Adipocyte (in vitro differentiated cells): ENCODE data around the gene CNN3.

ENCODE experiments used
- DNase-seq: peaks from one replicate; pipeline ENCODE4 v3.0.0-alpha.2; 2015; ENCODE audit warnings: low read depth
- H3K27me3 ChIP-seq: replicated peaks from 2 replicates; pipeline ENCODE4 v1.7.0; 2013; ENCODE audit warnings: mild to moderate bottlenecking, low read length, moderate library complexity; ENCODE audit not compliant: control insufficient read depth, insufficient read depth
- H3K36me3 ChIP-seq: 2 replicates; pipeline ENCODE4 v1.7.0; 2013; ENCODE audit warnings: low read length, mild to moderate bottlenecking, moderate library complexity; ENCODE audit not compliant: control insufficient read depth, insufficient read depth, severe bottlenecking
- H3K4me1 ChIP-seq: 2 replicates; pipeline ENCODE4 v1.7.0; 2013; ENCODE audit warnings: mild to moderate bottlenecking, low read length, moderate library complexity; ENCODE audit not compliant: control insufficient read depth, insufficient read depth
- H3K4me3 ChIP-seq: 2 replicates; pipeline ENCODE4 v1.7.0; 2013; ENCODE audit warnings: mild to moderate bottlenecking, low read length, moderate library complexity
- H3K9ac ChIP-seq: 2 replicates; pipeline ENCODE4 v1.7.0; 2013; ENCODE audit warnings: mild to moderate bottlenecking, low read length, moderate library complexity
- H3K9me3 ChIP-seq: 2 replicates; pipeline ENCODE4 v1.7.0; 2013; ENCODE audit warnings: mild to moderate bottlenecking, low read length, moderate library complexity; ENCODE audit not compliant: control insufficient read depth

CNN3 gene

DNA sequence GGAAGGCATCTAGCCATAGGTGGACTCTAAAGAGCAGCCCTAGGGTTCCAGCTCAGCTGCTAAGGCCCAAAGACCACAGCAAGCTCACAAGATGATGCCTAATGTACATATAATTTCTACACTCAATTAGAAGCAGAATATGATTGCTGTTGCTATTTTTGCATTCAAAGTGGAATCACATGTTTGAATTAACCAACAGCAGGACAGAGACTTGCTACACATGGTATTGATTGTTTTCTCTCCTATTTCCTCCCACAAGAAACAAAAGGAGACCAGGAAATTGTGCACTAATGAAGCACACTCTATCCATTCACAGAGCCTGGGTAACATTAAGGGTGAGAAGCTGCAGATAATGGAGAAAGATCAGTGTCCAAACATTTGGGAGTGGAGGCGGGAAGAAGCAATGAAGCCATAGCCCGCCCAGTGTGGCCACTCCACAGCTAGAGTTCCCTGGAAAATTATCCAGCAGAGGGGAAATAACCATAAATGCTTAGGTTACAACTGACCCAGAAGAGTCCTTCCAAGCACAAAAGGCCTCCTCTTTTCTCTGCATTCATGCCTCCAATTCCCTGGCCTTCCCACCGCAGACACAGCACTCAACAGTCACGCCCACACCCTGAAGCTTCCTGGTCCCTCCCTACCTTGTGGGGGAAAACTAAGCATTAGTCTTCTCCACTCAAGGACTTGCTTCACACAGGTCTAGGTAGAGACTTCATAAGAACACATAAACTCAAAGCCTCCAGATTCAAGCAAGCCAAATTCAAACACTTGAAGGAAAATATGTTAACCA, 7.5 kb downstream of the CNN3 start:
- H3K4me3 ChIP-seq, result peak overlapping the region; percentile 47
- no peaks in the 10 kb centered on the region for H3K9me3 ChIP-seq
- H3K27me3 ChIP-seq, result no peaks in the 10 kb centered on the region
- peaks cover 54% of the 10 kb centered on the region for H3K4me1 ChIP-seq
- no peak overlapping the region for H3K9ac ChIP-seq
- no peaks in the 10 kb centered on the region for H3K36me3 ChIP-seq
- peak; percentile 40 for DNase-seq

DNA sequence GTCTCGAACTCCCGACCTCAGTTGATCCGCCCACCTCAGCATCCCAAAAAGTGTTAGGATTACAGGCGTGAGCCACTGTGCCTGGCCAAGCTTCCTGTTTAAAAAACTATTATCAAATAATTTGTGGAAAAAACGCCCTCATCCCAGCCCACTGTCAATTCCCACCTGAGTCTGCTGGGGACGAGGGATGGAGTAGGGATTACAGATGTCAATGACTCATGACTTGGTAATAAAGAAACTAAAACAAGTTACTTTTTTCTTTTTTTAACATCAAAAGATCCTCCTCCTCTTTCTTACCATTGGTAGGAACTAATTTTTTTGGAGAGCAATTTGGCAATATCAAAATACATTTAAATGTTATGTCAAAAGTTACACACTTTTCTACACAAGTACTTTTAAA, 9.7 kb downstream of the CNN3 start:
- peaks cover 47% of the 10 kb centered on the region for H3K4me1 ChIP-seq
- H3K9me3 ChIP-seq, result no peaks in the 10 kb centered on the region
- no peak overlapping the region for H3K4me3 ChIP-seq
- no peak overlapping the region for H3K9ac ChIP-seq
- no peaks in the 10 kb centered on the region for H3K36me3 ChIP-seq
- H3K27me3 ChIP-seq, result no peaks in the 10 kb centered on the region
- DNase-seq, result no peak

DNA sequence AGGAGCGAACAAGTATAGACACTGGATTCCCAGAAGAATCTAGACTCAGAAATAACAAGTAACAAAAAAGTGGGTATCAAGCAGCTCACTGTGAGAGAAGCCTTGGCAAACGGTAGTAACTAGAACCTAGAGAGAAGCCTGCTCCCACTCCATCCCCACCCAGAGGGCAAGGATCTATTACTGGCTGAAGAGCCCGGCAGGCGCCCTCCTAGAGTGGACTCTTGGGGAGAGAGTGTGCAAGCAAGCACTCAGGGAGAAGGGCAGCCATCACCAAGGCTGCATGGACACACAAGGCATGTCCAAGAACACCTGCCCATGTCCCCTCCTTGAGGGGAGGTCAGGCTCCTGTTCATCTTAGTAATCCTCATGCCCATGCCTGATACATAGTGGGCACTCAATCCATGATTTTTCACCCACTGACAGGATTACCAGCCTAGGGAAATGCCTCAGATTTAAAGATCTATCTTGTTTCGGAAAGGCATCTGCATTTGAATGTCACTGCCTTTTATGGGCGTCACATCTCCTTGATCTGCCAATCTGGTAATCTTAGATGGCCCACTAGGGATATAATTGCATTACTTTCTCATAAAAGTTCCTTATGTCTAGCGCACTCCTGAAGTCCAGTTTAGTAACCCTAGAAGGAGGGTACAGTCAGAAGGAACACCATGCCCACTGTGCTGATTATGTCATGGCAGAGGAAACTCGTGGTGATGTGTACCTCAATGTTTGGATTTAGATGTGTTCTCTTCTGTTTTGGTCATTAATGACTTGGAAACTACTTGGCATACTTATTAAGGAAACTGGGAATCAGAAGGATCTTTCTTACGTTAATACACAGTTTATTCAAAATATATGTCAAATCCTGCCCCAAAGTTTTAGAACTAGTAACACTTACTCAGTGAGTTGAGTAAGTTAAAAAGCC, 14.4 kb downstream of the CNN3 start:
- Histone ChIP-seq H3K36me3 (peaks cover 17% of the 10 kb centered on the region), H3K4me3 (no peak overlapping the region), H3K9ac (no peak overlapping the region), H3K27me3 (no peaks in the 10 kb centered on the region), H3K9me3 (no peaks in the 10 kb centered on the region), H3K4me1 (peaks cover 18% of the 10 kb centered on the region)
- DNase-seq, result no peak

DNA sequence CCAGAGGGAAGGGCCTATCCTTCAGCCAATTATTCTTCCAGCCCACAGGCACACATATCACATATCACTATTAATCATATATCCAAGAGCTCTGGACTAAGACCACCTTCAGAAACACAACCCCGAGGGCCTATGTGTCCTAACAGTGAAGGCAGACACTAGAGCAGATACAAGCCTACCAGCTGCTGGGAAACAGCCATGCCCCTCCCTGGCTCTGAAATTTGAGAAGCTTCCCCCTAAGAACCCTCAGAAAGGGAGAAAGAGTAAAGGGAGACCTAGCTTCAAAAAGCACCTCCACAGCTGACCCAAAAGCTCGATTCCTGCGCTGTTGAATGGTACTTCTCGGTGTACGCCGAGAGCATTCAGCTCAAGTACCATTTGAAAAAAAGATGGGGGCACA, 17.4 kb downstream of the CNN3 start:
- peaks cover 24% of the 10 kb centered on the region for H3K4me1 ChIP-seq
- H3K9me3 ChIP-seq, result no peaks in the 10 kb centered on the region
- no peak overlapping the region for H3K9ac ChIP-seq
- DNase-seq, result no peak
- no peak overlapping the region for H3K4me3 ChIP-seq
- no peaks in the 10 kb centered on the region for H3K27me3 ChIP-seq
- H3K36me3 ChIP-seq, result peaks cover 17% of the 10 kb centered on the region

DNA sequence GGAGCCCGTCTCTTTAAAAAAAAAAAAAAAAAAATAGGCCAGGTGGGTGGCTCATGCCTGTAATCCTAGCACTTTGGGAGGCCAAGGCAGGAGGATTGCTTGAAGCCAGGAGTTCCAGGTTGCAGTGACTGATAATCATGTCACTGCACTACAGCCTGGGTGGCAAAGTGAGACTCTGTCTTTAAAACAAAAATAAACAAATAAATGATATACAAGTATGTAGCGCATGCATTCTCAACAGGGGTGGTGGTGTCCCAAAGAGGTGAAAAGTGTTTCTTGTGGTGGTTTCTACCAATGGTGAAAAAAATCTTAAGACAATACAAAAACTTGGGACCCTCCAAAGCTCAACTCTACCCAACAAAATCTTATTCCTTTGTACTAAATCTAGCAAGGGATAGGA, 17.9 kb downstream of the CNN3 start:
- Histone ChIP-seq H3K27me3 (no peaks in the 10 kb centered on the region), H3K4me1 (peaks cover 23% of the 10 kb centered on the region), H3K36me3 (peaks cover 17% of the 10 kb centered on the region), H3K9me3 (no peaks in the 10 kb centered on the region), H3K9ac (no peak overlapping the region), H3K4me3 (no peak overlapping the region)
- DNase-seq, result no peak

DNA sequence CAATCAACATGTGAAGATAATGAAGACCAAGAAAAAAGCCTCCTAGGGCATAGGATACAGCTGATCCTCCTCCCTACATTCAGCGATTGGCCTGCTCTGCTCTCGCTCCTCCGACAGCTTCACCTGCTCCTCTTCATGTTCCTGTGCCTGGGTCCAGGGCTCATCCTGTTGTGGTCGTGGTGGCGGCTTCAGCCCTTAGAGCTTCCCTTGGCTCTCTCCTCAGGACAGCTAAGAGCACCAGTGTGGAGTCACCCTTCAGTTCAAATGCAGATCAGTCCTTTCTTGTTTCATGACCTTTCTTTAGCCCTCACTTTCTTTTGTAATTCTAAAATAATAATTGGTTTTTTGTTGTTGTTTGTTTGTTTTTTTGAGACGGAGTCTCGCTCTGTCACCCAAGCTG, 18.7 kb downstream of the CNN3 start:
- Histone ChIP-seq H3K4me1 (peaks cover 16% of the 10 kb centered on the region), H3K27me3 (no peaks in the 10 kb centered on the region), H3K9me3 (no peaks in the 10 kb centered on the region), H3K9ac (no peak overlapping the region), H3K36me3 (peaks cover 17% of the 10 kb centered on the region), H3K4me3 (no peak overlapping the region)
- no peak for DNase-seq

DNA sequence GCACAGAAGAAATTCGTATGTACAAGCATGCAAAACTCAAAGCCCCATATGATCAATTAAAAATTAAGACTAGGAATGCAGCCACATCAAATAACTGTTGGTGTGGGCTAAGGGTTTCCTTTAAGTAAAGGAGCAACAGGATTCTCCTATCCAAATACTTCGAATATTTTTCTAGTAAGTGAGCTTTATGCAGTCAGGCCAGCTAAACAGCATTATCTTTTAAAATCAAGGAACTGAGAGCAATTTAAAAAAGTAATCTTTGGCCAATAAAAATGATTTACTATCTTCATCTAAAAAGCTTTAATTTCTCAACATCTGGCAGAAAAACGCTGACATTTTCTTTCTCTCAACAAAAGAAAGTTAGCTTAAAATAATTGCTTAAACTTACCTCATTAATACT, 19.8 kb downstream of the CNN3 start:
- H3K36me3 ChIP-seq, result peaks cover 26% of the 10 kb centered on the region

DNA sequence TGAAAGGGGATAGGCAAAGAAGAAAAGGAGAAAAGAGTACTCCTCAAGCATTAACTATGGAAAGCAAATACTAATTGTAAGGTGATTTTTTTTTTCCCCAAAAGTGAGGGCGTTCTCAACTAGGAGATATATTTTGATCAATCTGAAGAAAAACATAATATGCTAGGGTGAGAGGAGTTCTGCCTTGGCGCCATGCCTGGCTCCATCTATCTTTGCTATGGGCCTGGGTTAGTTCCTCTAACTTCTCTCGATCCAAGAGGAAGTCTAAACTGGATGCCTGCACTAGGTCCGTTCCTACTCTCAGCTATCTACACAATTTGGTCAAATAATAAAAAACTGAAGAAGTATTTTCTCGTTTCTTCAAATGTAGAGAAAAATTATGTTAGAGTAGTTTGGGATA, 20.5 kb downstream of the CNN3 start:
- Histone ChIP-seq H3K27me3 (no peaks in the 10 kb centered on the region), H3K36me3 (peaks cover 33% of the 10 kb centered on the region), H3K4me1 (peaks cover 5% of the 10 kb centered on the region), H3K9me3 (no peaks in the 10 kb centered on the region), H3K4me3 (no peak overlapping the region), H3K9ac (no peak overlapping the region)
- no peak for DNase-seq

More for the DNA sequence above, 19.8 kb downstream of the CNN3 start:
- H3K9me3 ChIP-seq, result no peaks in the 10 kb centered on the region
- DNase-seq, result no peak
- peaks cover 9% of the 10 kb centered on the region for H3K4me1 ChIP-seq
- H3K27me3 ChIP-seq, result no peaks in the 10 kb centered on the region
- H3K9ac ChIP-seq, result no peak overlapping the region
- H3K4me3 ChIP-seq, result no peak overlapping the region

DNA sequence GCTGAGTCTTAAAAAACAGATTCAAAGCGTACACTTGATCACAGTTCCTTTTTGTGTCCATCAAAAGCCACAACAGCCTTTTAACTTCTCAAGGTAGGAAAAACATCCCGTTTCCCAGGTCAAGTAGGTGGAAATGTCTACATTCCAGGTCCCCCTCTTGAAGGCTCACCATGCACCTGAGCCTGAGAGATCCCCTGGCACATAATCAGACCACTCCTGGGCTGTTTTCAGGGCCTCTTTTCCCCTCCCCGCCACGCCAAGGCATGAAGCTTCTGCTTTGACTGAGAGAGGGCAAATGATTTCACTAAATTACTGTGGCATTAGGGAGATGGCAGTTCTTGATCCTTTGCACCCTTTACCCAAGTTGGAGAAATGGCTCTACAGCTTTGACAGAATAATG, 21.7 kb downstream of the CNN3 start:
- Histone ChIP-seq H3K27me3 (no peaks in the 10 kb centered on the region), H3K4me3 (no peak overlapping the region), H3K9me3 (no peaks in the 10 kb centered on the region), H3K4me1 (peaks cover 9% of the 10 kb centered on the region), H3K9ac (no peak overlapping the region), H3K36me3 (peaks cover 41% of the 10 kb centered on the region)
- no peak for DNase-seq

DNA sequence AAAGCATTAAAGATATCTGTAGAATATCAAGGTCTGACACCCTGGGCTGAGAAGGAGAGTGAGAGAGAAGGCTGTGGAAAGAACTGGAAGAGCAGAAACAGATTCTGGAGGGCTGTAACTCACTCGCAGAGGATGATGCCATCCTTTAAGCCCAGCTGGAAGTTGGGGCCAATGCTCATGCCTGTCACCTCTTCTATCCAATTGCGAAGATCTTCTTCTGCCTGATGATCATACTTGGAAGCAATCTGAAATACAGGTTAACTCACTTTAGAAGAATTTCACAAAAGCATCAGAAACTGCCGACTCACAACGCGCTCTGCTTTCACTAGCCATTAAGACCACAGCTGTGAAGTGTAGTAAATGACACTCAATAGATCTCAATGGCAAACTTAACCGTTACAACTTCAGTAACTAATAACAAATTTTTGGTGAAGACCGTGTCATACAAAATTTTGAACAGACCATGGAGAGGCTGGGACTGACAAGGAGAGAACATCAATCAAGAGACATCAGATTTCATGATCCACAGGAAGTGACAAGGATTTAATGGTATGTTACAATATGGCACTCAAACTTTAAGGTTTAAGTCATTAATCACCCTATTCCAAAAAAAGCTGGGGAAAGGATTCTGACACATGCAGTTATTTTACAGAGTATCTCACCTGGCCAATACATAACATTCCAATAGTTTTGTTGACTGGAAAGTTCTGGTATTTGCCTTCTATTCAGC, 23.5 kb downstream of the CNN3 start:
- Histone ChIP-seq H3K36me3 (peaks cover 46% of the 10 kb centered on the region), H3K9ac (no peak overlapping the region)

DNA sequence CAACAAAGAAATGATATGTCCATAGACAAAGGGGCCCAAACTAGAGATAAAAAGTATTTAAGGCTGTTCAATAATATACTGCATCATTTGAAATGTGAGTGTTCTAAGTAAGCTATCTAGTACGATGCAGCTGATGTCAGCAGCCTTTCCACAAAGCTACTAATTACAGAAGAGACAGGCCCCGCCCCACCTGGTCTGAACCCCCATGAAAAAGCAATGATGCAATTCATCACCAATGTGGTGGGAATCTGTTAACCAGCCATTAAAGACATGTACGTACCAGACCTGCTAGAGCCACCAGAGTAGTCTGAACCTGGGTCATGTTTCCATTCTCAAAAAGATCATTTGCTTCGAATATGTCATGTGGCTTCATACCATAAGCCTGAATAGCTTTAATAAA, 25.1 kb downstream of the CNN3 start:
- no peak overlapping the region for H3K9ac ChIP-seq
- peaks cover 58% of the 10 kb centered on the region for H3K36me3 ChIP-seq
- H3K4me1 ChIP-seq, result peaks cover 27% of the 10 kb centered on the region
- H3K9me3 ChIP-seq, result no peaks in the 10 kb centered on the region
- H3K27me3 ChIP-seq, result no peaks in the 10 kb centered on the region
- no peak for DNase-seq
- H3K4me3 ChIP-seq, result no peak overlapping the region

More for the DNA sequence above, 23.5 kb downstream of the CNN3 start:
- no peaks in the 10 kb centered on the region for H3K9me3 ChIP-seq
- H3K4me3 ChIP-seq, result no peak overlapping the region
- no peak for DNase-seq
- H3K4me1 ChIP-seq, result peaks cover 27% of the 10 kb centered on the region
- H3K27me3 ChIP-seq, result no peaks in the 10 kb centered on the region
